Pulmonary artery endothelial cell (primary cell): ENCODE data around the gene MCM10. TPM values are rescaled to one million over a fixed set of nuclear protein-coding genes. Genes with fewer than 3 reads are reported as not detected.
"Not testable (repeated sequence)": the region's sequence is repeated elsewhere in the genome, so short reads cannot be mapped to it uniquely, and the experiment has no call there.

Experiments
- DNase-seq: peaks from one replicate; pipeline ENCODE4 v3.0.0-alpha.2; 2011; ENCODE audit warnings: low read depth, low spot score
- total RNA-seq: library from RNA; depleted of rRNA; stranded (reverse); fragments of >200 nt; gene quantifications from 2 replicates; pipeline ENCODE4 v1.2.3, GENCODE V29; 2014

Gene MCM10
- total RNA-seq, 1 donor from 2014 or later = 11.5 TPM

- DNase-seq = no peak
These were observed 60.2 kb downstream of the MCM10 start for GRCh38 chr10:13221572-13221971.

- no peak for DNase-seq
These were observed 60.8 kb downstream of the MCM10 start for GRCh38 chr10:13222151-13222550.

DNA sequence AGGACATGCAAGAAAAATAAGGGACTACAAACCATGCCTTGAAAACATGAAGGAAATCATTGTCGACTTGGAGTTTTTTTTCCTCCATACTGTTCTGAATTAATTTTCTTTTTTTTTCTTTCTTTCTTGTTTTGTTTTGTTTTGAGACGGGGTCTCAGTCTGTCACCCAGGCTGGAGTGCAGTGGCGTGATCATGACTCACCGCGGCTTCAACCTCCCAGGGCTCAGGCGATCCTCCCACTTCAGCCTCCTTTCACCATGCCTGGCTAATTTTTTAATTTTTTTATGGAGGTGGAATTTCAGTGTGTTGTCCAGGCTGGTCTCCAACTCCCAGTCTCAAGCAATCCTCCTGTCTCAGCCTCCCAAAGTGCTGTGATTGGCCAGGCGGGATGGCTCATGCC, 61.2 kb downstream of the MCM10 start:
- DNase-seq = no peak

- DNase-seq = no peak
These were observed 61.9 kb downstream of the MCM10 start for GRCh38 chr10:13223241-13223640.

- DNase-seq = no peak
These were observed 63.0 kb downstream of the MCM10 start for GRCh38 chr10:13224210-13224995.

DNA sequence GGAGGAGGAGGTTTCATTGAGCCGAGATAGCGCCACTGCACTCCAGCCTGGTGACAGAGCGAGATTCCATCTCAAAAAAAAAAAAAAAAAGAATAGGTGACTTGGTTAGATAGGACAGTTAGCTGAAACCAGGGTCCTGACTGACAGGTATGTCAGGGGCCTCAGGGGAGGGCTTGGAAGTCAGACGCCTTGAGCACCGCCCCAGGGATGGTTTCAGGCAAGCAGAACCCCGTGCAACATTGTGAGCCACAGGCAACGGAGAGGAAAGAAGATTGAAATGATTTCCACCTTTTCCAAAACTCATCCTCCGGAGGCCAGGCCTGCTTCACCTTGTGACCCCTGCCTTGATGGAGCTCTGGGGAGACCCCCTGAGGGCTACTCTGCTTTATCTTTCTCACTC, 64.2 kb downstream of the MCM10 start:
- no peak for DNase-seq

DNA sequence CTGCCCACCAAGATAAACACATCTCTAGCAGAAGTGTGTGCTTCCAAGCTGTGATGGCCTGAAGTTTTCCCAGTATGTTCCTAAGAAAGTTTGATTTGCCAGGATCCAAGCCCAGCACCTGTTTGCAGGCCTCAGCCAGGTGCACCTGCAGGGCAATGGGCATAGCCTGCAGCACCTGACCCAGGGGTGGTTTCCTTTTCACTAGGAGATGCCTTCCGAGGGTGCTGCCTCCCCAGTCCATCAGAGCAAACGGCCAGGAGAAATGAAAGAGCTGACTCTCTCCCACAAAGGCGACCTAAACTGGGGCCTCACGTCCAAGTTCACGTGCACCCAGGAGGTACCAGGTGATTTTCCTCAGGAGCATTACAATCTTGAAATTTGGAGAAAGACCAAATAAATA, 65.7 kb downstream of the MCM10 start:
- DNase-seq = no peak

GRCh38 chr10:13231190-13231589, 69.8 kb downstream of the MCM10 start:
- no peak for DNase-seq

GRCh38 chr10:13231808-13232207, 70.5 kb downstream of the MCM10 start:
- no peak for DNase-seq

DNA sequence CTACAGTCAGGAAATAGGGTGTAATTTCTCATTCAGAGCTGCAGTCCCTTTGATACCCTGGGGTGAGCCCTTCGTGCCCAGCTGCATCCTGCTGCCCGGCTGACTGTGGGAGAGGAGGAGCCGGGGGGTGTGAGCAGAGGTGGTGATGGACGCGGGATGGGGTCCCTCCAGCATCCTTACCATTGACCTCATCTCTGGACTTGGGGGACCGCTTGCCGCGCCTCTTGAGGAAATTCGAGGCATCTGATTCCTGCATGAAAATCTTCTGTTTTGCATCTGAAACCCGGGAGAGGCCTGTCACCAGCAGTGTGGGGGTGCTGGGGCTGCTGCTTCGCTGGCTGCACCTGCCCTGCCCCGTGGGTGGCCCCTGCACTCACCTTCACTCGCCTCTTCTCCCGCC, 72.0 kb downstream of the MCM10 start:
- DNase-seq = no peak

DNA sequence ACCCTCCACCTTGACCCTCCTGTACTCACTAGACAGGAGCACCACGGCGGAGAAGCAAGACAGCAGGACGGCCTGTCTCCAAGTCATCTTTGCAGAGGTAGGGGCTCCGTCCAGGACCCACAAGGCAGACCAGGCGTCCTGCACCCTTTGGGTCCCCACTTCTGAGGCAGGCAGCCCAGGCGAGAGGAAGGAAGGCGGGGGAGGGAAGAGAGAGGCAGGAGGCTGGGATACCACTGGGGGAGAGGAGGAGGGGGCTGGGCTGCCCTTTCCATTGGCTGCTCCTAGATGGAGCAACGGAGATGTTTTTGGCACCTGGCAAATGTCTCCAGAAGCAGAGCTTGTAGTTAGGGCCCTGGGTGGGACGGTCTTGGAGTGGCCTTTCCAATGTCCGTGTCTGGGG, 72.8 kb downstream of the MCM10 start, which contains the start of gene UCMA:
UCMA (minus strand) TSS at position 203 of the 400 bp plus-strand sequence; CDS start at position 87, 116 bp downstream.
- DNase-seq = no peak

DNA sequence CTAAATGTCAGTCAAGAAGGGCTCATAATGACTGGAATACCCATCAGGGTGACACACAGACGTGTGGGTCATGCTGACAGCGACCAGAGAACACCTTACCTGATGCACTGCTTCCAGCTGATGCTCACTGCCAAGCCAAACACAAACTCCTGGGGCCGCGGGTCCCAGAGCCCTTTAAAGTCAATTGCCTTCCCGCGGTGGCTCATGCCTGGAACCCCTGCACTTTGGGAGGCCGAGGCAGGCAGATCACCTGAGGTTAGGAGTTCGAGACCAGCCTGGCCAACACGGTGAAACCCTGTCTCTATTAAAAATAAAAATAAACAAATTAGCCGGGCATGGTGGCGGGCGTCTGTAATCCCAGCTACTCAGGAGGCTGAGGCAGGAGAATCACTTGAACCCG, 73.4 kb downstream of the MCM10 start:
- DNase-seq = not testable (repeated sequence)

GRCh38 chr10:13236638-13237037, 75.3 kb downstream of the MCM10 start:
- no peak for DNase-seq

GRCh38 chr10:13238271-13239077, 77.1 kb downstream of the MCM10 start:
- no peak for DNase-seq

- no peak for DNase-seq
These were observed 78.6 kb downstream of the MCM10 start for GRCh38 chr10:13239923-13240322.

- no peak for DNase-seq
These were observed 80.3 kb downstream of the MCM10 start for GRCh38 chr10:13241613-13242012.

- not testable (repeated sequence) for DNase-seq
These were observed 80.9 kb downstream of the MCM10 start for GRCh38 chr10:13242260-13242659.

DNA sequence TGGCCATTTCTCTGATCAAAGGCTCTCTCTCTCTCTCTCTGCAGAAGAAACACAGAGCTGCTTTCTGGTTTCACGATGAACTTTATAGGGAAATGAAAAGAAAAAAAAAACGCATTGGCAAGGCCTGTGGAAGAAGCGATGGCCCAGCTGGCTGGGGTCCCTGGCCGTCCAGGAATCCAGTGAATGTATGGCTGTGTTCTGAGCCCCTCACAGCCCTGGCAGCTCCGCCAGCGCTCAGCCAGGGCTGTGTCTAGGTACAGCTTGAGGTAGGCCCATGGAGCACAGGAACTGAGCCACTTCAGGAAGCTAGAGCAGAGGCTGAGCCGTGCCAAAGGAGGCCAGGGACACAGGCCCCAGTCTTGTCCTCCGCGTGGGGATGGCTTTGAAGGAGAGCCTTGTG, 85.9 kb downstream of the MCM10 start:
- DNase-seq = no peak

DNA sequence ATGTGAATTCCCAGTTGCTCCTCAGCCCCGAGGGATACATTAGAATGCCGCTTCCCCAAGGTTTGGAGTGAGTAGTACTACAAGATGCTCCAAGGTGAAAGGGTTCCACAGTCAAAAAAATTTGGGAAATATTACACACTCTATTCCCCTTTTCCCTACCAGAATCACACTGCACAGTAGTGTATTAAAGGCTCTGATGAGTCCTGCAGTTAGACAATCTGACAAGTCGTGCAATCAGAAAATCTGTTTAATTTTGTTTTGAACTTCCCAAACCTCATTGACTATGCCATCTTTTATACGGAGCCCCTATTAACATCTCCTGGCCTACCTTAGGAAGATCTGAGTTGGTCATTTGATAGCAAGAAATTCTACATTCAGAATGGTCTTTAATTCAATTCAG, 86.4 kb downstream of the MCM10 start:
- DNase-seq = no peak

- no peak for DNase-seq
These were observed 92.4 kb downstream of the MCM10 start for GRCh38 chr10:13253726-13254125.

GRCh38 chr10:13256627-13257026, 95.3 kb downstream of the MCM10 start:
- no peak for DNase-seq

DNA sequence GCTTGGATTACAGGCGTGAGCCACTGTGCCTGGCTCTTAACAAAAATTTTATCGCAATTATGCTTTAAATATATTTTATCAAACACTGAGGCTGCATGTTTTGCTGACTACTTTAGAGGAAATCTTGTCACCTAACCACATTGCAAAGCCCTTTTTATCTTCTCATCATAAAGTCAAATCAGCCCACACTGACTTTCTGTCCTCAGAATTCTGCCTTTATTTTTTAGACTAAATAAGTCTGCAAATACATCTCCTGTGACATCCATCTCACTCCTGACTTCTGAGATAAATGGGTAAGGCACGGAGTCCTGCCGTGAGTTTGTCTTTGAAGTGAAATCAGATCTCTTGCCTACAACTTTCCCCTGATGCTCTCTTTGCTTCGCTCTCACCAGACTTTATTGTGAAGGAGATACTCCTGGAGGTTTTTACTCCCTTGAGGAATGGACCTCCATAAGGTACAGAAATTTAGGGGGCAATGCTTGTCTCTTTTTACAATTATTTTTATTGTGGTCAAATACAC, 96.3 kb downstream of the MCM10 start:
- no peak for DNase-seq
